Keratinocyte (primary cell): ENCODE data around the gene DOK5. TPM values are rescaled to one million over a fixed set of nuclear protein-coding genes. Genes with fewer than 3 reads are reported as not detected.
"Not testable (repeated sequence)": the region's sequence is repeated elsewhere in the genome, so short reads cannot be mapped to it uniquely, and the experiment has no call there.

Experiments
- DNase-seq: peaks from one replicate; pipeline ENCODE4 v3.0.0-alpha.2; 2011; ENCODE audit warnings: low read depth, missing footprints, low spot score
- FAIRE-seq: peaks from 2 replicates; lab custom pipeline; 2011; peaks lifted over from hg19 to GRCh38; lab: Jason Lieb, UNC
- H2AFZ ChIP-seq: 2 replicates; pipeline ENCODE4 v1.6.0; 2012; ENCODE audit warnings: low read length, control low read depth, inconsistent platforms; ENCODE audit not compliant: control insufficient read depth
- H3K27ac ChIP-seq: 2 replicates; pipeline ENCODE4 v1.5.1; 2011; ENCODE audit warnings: low read length; ENCODE audit not compliant: control insufficient read depth, insufficient read depth
- H3K27me3 ChIP-seq: 3 replicates; pipeline ENCODE4 v1.6.0; 2011; ENCODE audit warnings: low read length; ENCODE audit not compliant: control insufficient read depth, insufficient read depth; ENCODE audit errors: extremely low read depth
- H3K36me3 ChIP-seq, 2 experiments: 2 replicates in 1 of 2; 3 replicates in 1 of 2; pipeline ENCODE4 v1.5.1; 2011; ENCODE audit warnings: low read length in 2 of 2, mild to moderate bottlenecking in 1 of 2; ENCODE audit not compliant: control insufficient read depth in 2 of 2, insufficient read depth in 2 of 2; ENCODE audit errors: extremely low read depth in 1 of 2
- H3K4me1 ChIP-seq: 3 replicates; pipeline ENCODE4 v1.5.1; 2011; ENCODE audit warnings: low read length; ENCODE audit not compliant: control insufficient read depth, insufficient read depth; ENCODE audit errors: extremely low read depth
- H3K4me2 ChIP-seq: 3 replicates; pipeline ENCODE4 v1.6.0; 2011; ENCODE audit warnings: low read depth, low read length; ENCODE audit not compliant: control insufficient read depth, insufficient read depth; ENCODE audit errors: extremely low read depth
- H3K4me3 ChIP-seq, 3 experiments: fragments of 200-600 bp in 1 of 3; sonication (generic) in 1 of 3; 2 replicates in 2 of 3; 3 replicates in 1 of 3; pipeline ENCODE4 v1.5.1; 2011 to 2016; ENCODE audit warnings: low read length in 3 of 3, mild to moderate bottlenecking in 3 of 3, control low read depth in 2 of 3, inconsistent platforms in 1 of 3, low read depth in 1 of 3, mixed read lengths in 1 of 3, mixed run types in 1 of 3, moderate library complexity in 1 of 3; ENCODE audit not compliant: control insufficient read depth in 2 of 3, insufficient read depth in 2 of 3; ENCODE audit errors: extremely low read depth in 1 of 3
- H3K79me2 ChIP-seq: 2 replicates; pipeline ENCODE4 v1.6.0; 2012; ENCODE audit warnings: low read length; ENCODE audit not compliant: control insufficient read depth, insufficient read depth
- H3K9ac ChIP-seq: 3 replicates; pipeline ENCODE4 v1.6.0; 2011; ENCODE audit warnings: low read length; ENCODE audit not compliant: control insufficient read depth, insufficient read depth; ENCODE audit errors: extremely low read depth
- H3K9me1 ChIP-seq: 3 replicates; pipeline ENCODE4 v1.6.0; 2011; ENCODE audit warnings: low read length; ENCODE audit not compliant: control insufficient read depth, insufficient read depth; ENCODE audit errors: extremely low read depth
- H3K9me3 ChIP-seq: 2 replicates; pipeline ENCODE4 v1.5.1; 2012; ENCODE audit warnings: low read depth, low read length; ENCODE audit not compliant: control insufficient read depth
- H4K20me1 ChIP-seq: 3 replicates; pipeline ENCODE4 v1.6.0; 2011; ENCODE audit warnings: low read length; ENCODE audit not compliant: control insufficient read depth, insufficient read depth; ENCODE audit errors: extremely low read depth
- EZH2 ChIP-seq: IDR thresholded peaks from one replicate; pipeline ENCODE4 v1.6.1; 2012; ENCODE audit warnings: inconsistent platforms, mild to moderate bottlenecking, low read length, moderate library complexity
- dilution Hi-C: fragments of 300-500 bp; cut with MboI; formaldehyde crosslinking; loops from one replicate; pipeline ENCODE4 v1.7.0; 2020; ENCODE audit warnings: low sequenced_read_pairs; ENCODE audit not compliant: extremely low pct_ligation_motif_present
- polyA plus RNA-seq, 5 experiments: library from polyadenylated mRNA; depleted of rRNA in 3 of 5; stranded (reverse) in 3 of 5; stranded (forward) in 1 of 5; unstranded in 1 of 5; fragments of >200 nt; gene quantifications; 1 replicate in 1 of 5; 2 replicates in 3 of 5; 3 replicates in 1 of 5; pipeline versions ENCODE4 v1.2.1 to v1.2.3, GENCODE V29; 2011 to 2012; ENCODE audit warnings: missing spikeins in 2 of 5, low read depth in 1 of 5, low replicate concordance in 1 of 5
- TF ChIP-seq, protein P1 (sequence below), 3 experiments: IDR thresholded peaks in 1 of 3; conservative IDR thresholded peaks in 1 of 3; optimal IDR thresholded peaks in 1 of 3; 2 replicates in 2 of 3; 3 replicates in 1 of 3; pipeline versions ENCODE3 to v1.5.1; 2011; ENCODE audit warnings: low read length in 3 of 3, mild to moderate bottlenecking in 3 of 3, moderate library complexity in 2 of 3, control low read depth in 1 of 3, inconsistent platforms in 1 of 3; ENCODE audit not compliant: insufficient read depth in 2 of 3; ENCODE audit errors: extremely low read depth in 1 of 3

DOK5 gene
- polyA plus RNA-seq, 1 donor (not counting 4 experiments of a cell fraction or from before 2014, with no cell fraction given): not detected

GRCh38 chr20:54435015-54435414 is 40.4 kb upstream of the DOK5 start:
- TF ChIP-seq, protein P1, sequence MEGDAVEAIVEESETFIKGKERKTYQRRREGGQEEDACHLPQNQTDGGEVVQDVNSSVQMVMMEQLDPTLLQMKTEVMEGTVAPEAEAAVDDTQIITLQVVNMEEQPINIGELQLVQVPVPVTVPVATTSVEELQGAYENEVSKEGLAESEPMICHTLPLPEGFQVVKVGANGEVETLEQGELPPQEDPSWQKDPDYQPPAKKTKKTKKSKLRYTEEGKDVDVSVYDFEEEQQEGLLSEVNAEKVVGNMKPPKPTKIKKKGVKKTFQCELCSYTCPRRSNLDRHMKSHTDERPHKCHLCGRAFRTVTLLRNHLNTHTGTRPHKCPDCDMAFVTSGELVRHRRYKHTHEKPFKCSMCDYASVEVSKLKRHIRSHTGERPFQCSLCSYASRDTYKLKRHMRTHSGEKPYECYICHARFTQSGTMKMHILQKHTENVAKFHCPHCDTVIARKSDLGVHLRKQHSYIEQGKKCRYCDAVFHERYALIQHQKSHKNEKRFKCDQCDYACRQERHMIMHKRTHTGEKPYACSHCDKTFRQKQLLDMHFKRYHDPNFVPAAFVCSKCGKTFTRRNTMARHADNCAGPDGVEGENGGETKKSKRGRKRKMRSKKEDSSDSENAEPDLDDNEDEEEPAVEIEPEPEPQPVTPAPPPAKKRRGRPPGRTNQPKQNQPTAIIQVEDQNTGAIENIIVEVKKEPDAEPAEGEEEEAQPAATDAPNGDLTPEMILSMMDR (optimal IDR thresholded peaks at IDR 0.05 in 1 of 3, IDR thresholded peaks at IDR 0.05 in 1 of 3, conservative IDR thresholded peaks at IDR 0.05 in 1 of 3; ENCODE audit: extremely low read depth in 1 of 3, insufficient read depth in 2 of 3, low read length in 3 of 3): no peak
- TF ChIP-seq EZH2: no peak
- no peak for FAIRE-seq
- no peak overlapping the region for H3K27ac ChIP-seq
- H3K79me2 ChIP-seq: no peaks in the 10 kb centered on the region
- H3K4me1 ChIP-seq: no peaks in the 10 kb centered on the region
- dilution Hi-C loops: no loop called here
- no peaks in the 10 kb centered on the region for H3K36me3 ChIP-seq
- H3K9me3 ChIP-seq: no peaks in the 10 kb centered on the region
- H4K20me1 ChIP-seq: no peaks in the 10 kb centered on the region
- H3K4me2 ChIP-seq: no peak overlapping the region
- H3K4me3 ChIP-seq: no peak overlapping the region
- no peak for DNase-seq
- no peaks in the 10 kb centered on the region for H3K9me1 ChIP-seq
- no peaks in the 10 kb centered on the region for H3K27me3 ChIP-seq
- no peak overlapping the region for H3K9ac ChIP-seq
- H2AFZ ChIP-seq: no peak overlapping the region

DNA sequence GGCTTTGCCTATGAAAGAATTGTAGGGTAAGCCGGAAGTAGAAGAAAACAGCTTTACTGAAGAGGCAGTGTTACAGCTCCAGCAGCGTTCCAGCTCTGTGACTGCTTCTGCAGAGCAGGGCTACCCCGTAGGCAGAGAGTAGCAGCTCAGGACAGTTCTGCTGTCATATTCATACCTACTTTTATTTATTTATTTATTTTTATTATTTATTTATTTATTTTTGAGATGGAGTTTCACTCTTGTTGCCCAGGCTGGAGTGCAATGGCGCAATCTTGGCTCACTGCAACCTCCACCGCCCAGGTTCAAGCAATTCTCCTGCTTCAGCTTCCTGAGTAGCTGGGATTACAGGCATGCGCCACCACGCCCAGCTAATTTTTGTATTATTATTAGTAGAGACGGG is 39.0 kb upstream of the DOK5 start:
- H3K79me2 ChIP-seq, H3K9me1 ChIP-seq, FAIRE-seq, dilution Hi-C loops, H3K27me3 ChIP-seq, DNase-seq, H3K9me3 ChIP-seq, H3K4me3 ChIP-seq, H4K20me1 ChIP-seq, H3K9ac ChIP-seq, H3K27ac ChIP-seq, H2AFZ ChIP-seq, H3K36me3 ChIP-seq, H3K4me1 ChIP-seq, H3K4me2 ChIP-seq: not testable (repeated sequence)

- Histone ChIP-seq H3K4me3 (no peak overlapping the region), H3K79me2 (no peaks in the 10 kb centered on the region), H3K27me3 (no peaks in the 10 kb centered on the region), H4K20me1 (no peaks in the 10 kb centered on the region), H3K4me2 (no peak overlapping the region), H3K4me1 (no peaks in the 10 kb centered on the region), H3K9me3 (no peaks in the 10 kb centered on the region), H3K9me1 (no peaks in the 10 kb centered on the region), H3K27ac (no peak overlapping the region), H3K36me3 (no peaks in the 10 kb centered on the region), H2AFZ (no peak overlapping the region), H3K9ac (no peak overlapping the region)
- FAIRE-seq (no peak), DNase-seq (no peak)
- no peak for TF ChIP-seq EZH2
- TF ChIP-seq, protein P1 (optimal IDR thresholded peaks at IDR 0.05 in 1 of 3, IDR thresholded peaks at IDR 0.05 in 1 of 3, conservative IDR thresholded peaks at IDR 0.05 in 1 of 3; ENCODE audit: extremely low read depth in 1 of 3, insufficient read depth in 2 of 3, low read length in 3 of 3): no peak
- dilution Hi-C loops: no loop called here
Measured at GRCh38 chr20:54438166-54438565, 37.2 kb upstream of the DOK5 start.
